GM12875 (cell line): ENCODE measurements around the gene ATG10.
"Not testable (repeated sequence)": the region's sequence is repeated elsewhere in the genome, so short reads cannot be mapped to it uniquely, and the experiment has no call there.

Source experiments
- H3K4me3 ChIP-seq: one replicate; pipeline ENCODE4 v1.5.1; 2011; ENCODE audit warnings: low read depth, low read length, control low read depth
- CTCF ChIP-seq: IDR thresholded peaks from 2 replicates; pipeline ENCODE4 v1.5.1; 2011; ENCODE audit warnings: low read depth, mild to moderate bottlenecking, control low read depth, inconsistent platforms, low read length, moderate library complexity, borderline replicate concordance; ENCODE audit not compliant: insufficient read depth

ATG10 gene

GRCh38 chr5:82018462-82018861 lies 46.6 kb downstream of the ATG10 start:
- no peak for TF ChIP-seq CTCF
- no peak overlapping the region for H3K4me3 ChIP-seq

GRCh38 chr5:82019342-82020138 lies 47.7 kb downstream of the ATG10 start:
- H3K4me3 ChIP-seq: no peak overlapping the region
- TF ChIP-seq CTCF: no peak

- H3K4me3 ChIP-seq: no peak overlapping the region
- no peak for TF ChIP-seq CTCF
These were observed 50.7 kb downstream of the ATG10 start for GRCh38 chr5:82022499-82022898.

- H3K4me3 ChIP-seq: no peak overlapping the region
- no peak for TF ChIP-seq CTCF
These were observed 51.8 kb downstream of the ATG10 start for GRCh38 chr5:82023644-82024043.

GRCh38 chr5:82031220-82032119 lies 59.6 kb downstream of the ATG10 start:
- TF ChIP-seq CTCF: no peak
- H3K4me3 ChIP-seq: no peak overlapping the region

GRCh38 chr5:82042894-82043293 lies 71.1 kb downstream of the ATG10 start:
- H3K4me3 ChIP-seq: not testable (repeated sequence)

GRCh38 chr5:82044010-82044409 lies 72.2 kb downstream of the ATG10 start:
- no peak overlapping the region for H3K4me3 ChIP-seq
- no peak for TF ChIP-seq CTCF
